Heart left ventricle (tissue), 13 donors: ENCODE results near the gene KPNA4.

Experiments used
- POLR2A ChIP-seq, 2 donors: fragments of 450-650 bp; IDR thresholded peaks; one replicate each; pipeline ENCODE4 v1.6.1; 2017; ENCODE audit warnings: antibody characterized with exemption in 2 of 2, mild to moderate bottlenecking in 2 of 2, moderate library complexity in 2 of 2
- TF ChIP-seq, protein P1 (sequence below), 12 donors: fragments of 200-600 bp; sonication (generic) in 4 of 12; IDR thresholded peaks; one replicate each; pipeline versions ENCODE4 v1.5.0 to v1.8.0; 2018 to 2022; ENCODE audit warnings: antibody characterized with exemption in 12 of 12, mild to moderate bottlenecking in 5 of 12
- donor health status: ischemic (EF 13 %, LVEDD 7.1; RV severe dilation, severe dysfunction).
- donor health status: DM: no; HTN: yes; CAD: no.
- donor health status: DM: no; HTN: no; CAD: no.
- donor health status: ischemic (EF 25% LVEDD 6.9; RV normal size, moderate dysfunction).
- donor health status: ischemic (EF 25% LVEDD 5.7; RV mildly dilated, moderate dysfunction).
- donor health status: ischemic (EF 35%, LVEDD 5.7; RV mildly dilated, moderate dysfunction).
- donor health status: nonischemic (EF 11% LVEDD 7.7; RV severe dilation, severe dysfunction).
- donor health status: DM: yes; HTN: yes; CAD: no.
- donor health status: PGD.
- donor health status: ischemic (EF 29% LVEDD 5.4; RV normal size, mild dysfunction).
- donor health status: nonischemic (EF 23%, LVEDD 6.1; RV moderate dilation, normal function).

DNA sequence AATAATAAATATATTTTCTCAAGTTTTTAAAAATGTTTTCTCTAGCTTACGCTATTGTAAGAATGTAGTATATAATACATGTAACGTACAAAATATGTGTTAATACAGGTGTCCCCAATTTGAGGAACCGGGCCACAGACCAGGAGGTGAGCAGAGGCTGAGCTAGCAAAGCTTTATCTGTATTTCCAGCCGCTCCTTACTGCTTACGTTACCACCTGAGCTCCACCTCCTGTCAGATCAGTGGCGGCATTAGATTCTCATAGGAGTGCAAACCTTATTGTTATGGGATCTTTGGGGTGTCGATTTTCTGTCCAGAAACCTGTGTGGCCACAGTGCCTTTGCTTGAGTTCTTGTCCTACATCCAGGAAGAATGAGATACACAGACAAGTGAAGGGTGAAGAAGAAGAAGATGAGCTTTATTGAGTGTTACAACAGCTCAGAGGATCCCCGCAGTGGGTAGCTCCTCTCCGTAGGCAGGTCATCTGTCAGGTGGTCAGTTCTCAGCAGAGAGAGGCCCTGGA lies 105.9 kb downstream of the KPNA4 start:
- TF ChIP-seq, protein P1, sequence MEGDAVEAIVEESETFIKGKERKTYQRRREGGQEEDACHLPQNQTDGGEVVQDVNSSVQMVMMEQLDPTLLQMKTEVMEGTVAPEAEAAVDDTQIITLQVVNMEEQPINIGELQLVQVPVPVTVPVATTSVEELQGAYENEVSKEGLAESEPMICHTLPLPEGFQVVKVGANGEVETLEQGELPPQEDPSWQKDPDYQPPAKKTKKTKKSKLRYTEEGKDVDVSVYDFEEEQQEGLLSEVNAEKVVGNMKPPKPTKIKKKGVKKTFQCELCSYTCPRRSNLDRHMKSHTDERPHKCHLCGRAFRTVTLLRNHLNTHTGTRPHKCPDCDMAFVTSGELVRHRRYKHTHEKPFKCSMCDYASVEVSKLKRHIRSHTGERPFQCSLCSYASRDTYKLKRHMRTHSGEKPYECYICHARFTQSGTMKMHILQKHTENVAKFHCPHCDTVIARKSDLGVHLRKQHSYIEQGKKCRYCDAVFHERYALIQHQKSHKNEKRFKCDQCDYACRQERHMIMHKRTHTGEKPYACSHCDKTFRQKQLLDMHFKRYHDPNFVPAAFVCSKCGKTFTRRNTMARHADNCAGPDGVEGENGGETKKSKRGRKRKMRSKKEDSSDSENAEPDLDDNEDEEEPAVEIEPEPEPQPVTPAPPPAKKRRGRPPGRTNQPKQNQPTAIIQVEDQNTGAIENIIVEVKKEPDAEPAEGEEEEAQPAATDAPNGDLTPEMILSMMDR (IDR thresholded peaks at IDR 0.05) = no peak
- TF ChIP-seq POLR2A (IDR thresholded peaks at IDR 0.05) = no peak
